Esophagus muscularis mucosa (tissue), 4 donors: ENCODE data around the gene DNHD1. TPM values are rescaled to one million over a fixed set of nuclear protein-coding genes. Genes with fewer than 3 reads are reported as not detected.

ENCODE experiments used
- DNase-seq: peaks from one replicate; pipeline ENCODE4 v3.0.0-alpha.2; 2017; ENCODE audit errors: extremely low spot score
- H3K27ac ChIP-seq, 4 donors: fragments of 200-600 bp; sonication (generic); replicated peaks in 1 of 4; 1 replicate in 3 of 4; 2 replicates in 1 of 4; pipeline ENCODE4 v1.5.1; 2016 to 2019; ENCODE audit warnings: mild to moderate bottlenecking in 1 of 4
- H3K27me3 ChIP-seq, 4 donors: fragments of 200-600 bp; sonication (generic); one replicate each; pipeline versions ENCODE4 v1.5.1 to v1.6.0; 2016 to 2019
- H3K36me3 ChIP-seq, 4 donors: fragments of 200-600 bp; sonication (generic); one replicate each; pipeline ENCODE4 v1.5.1; 2016 to 2019
- H3K4me1 ChIP-seq, 4 donors: fragments of 200-600 bp; sonication (generic); one replicate each; pipeline ENCODE4 v1.5.1; 2016 to 2019
- H3K4me3 ChIP-seq, 4 donors: fragments of 200-600 bp; sonication (generic); 1 replicate in 2 of 4; 2 replicates in 2 of 4; pipeline ENCODE4 v1.5.1; 2016 to 2019; ENCODE audit warnings: mild to moderate bottlenecking in 4 of 4, moderate library complexity in 1 of 4
- H3K9me3 ChIP-seq, 4 donors: fragments of 200-600 bp; sonication (generic); 1 replicate in 3 of 4; 2 replicates in 1 of 4; pipeline ENCODE4 v1.5.1; 2016 to 2019
- EP300 ChIP-seq: sonication (generic); formaldehyde crosslinking; IDR thresholded peaks from one replicate; pipeline ENCODE4 v1.6.1; 2017; ENCODE audit warnings: antibody characterized with exemption
- POLR2A ChIP-seq: fragments of 450-650 bp; IDR thresholded peaks from one replicate; pipeline ENCODE4 v1.6.1; 2017; ENCODE audit warnings: antibody characterized with exemption, moderate library complexity, mild to moderate bottlenecking, low read depth
- POLR2AphosphoS5 ChIP-seq, 2 donors: sonication (generic); formaldehyde crosslinking; IDR thresholded peaks; one replicate each; pipeline ENCODE4 v1.6.1; 2017; ENCODE audit warnings: antibody characterized with exemption in 2 of 2
- WGBS: methylation state at CpG from one replicate; pipeline ENCODE4 v1.1.5; 2018; 5-methylcytosine and 5-hydroxymethylcytosine counted together
- intact Hi-C: fragments of 100-400 bp; cut with DNase I; formaldehyde crosslinking; loops from one replicate; pipeline ENCODE4 v1.15.1; 2023
- total RNA-seq, 4 donors: library from RNA; depleted of rRNA; stranded (reverse); fragments of >200 nt; gene quantifications; one replicate each; pipeline versions ENCODE4 v1.1.0 to v1.2.1, GENCODE V29; 2016
- TF ChIP-seq, protein P1 (sequence below), 3 experiments: fragments of 200-600 bp in 2 of 3; fragments of 450-650 bp in 1 of 3; sonication (generic) in 2 of 3; IDR thresholded peaks; one replicate each; pipeline ENCODE4 v1.5.1; 2017 to 2019; ENCODE audit warnings: antibody characterized with exemption in 3 of 3, mild to moderate bottlenecking in 2 of 3, moderate library complexity in 1 of 3

The DNHD1 gene
- total RNA-seq, 4 donors from 2014 or later, result 6.1 to 14.5 (median 7.0) TPM

DNA sequence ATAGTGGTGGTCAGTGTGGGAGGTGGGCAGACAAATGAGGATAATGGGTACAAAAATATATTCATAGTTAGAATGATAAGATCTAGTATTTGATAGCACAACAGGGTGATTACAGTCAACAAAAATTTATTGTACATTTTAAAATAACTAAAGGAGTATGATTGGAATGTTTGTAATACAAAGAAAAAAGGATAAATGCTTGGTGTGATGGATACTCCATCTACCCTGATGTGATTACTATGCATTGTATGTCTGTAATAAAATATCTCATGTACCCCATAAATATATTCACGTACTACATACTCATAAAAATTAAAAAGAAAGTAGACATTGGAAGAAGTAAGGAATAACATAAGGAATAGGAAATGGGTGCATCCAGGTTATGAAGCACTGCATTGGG is 90.9 kb downstream of the DNHD1 start:
- Histone ChIP-seq H3K27ac (no peak overlapping the region), H3K27me3 (no peaks in the 10 kb centered on the region), H3K36me3 (peaks cover 0 to 40% (median 7%) of the 10 kb centered on the region in 4 donors), H3K4me3 (no peak overlapping the region), H3K4me1 (peaks cover 8 to 13% (median 11%) of the 10 kb centered on the region in 4 donors), H3K9me3 (peaks cover 0 to 16% (median 0%) of the 10 kb centered on the region in 4 donors)
- 100% methylated on average over 1 of the region's 1 CpG for WGBS
- intact Hi-C loops, result no loop called here
- TF ChIP-seq EP300 (no peak), POLR2A (no peak), POLR2AphosphoS5 (IDR thresholded peaks at IDR 0.05) (no peak)
- TF ChIP-seq, protein P1, sequence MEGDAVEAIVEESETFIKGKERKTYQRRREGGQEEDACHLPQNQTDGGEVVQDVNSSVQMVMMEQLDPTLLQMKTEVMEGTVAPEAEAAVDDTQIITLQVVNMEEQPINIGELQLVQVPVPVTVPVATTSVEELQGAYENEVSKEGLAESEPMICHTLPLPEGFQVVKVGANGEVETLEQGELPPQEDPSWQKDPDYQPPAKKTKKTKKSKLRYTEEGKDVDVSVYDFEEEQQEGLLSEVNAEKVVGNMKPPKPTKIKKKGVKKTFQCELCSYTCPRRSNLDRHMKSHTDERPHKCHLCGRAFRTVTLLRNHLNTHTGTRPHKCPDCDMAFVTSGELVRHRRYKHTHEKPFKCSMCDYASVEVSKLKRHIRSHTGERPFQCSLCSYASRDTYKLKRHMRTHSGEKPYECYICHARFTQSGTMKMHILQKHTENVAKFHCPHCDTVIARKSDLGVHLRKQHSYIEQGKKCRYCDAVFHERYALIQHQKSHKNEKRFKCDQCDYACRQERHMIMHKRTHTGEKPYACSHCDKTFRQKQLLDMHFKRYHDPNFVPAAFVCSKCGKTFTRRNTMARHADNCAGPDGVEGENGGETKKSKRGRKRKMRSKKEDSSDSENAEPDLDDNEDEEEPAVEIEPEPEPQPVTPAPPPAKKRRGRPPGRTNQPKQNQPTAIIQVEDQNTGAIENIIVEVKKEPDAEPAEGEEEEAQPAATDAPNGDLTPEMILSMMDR (IDR thresholded peaks at IDR 0.05), result no peak
- no peak for DNase-seq

DNA sequence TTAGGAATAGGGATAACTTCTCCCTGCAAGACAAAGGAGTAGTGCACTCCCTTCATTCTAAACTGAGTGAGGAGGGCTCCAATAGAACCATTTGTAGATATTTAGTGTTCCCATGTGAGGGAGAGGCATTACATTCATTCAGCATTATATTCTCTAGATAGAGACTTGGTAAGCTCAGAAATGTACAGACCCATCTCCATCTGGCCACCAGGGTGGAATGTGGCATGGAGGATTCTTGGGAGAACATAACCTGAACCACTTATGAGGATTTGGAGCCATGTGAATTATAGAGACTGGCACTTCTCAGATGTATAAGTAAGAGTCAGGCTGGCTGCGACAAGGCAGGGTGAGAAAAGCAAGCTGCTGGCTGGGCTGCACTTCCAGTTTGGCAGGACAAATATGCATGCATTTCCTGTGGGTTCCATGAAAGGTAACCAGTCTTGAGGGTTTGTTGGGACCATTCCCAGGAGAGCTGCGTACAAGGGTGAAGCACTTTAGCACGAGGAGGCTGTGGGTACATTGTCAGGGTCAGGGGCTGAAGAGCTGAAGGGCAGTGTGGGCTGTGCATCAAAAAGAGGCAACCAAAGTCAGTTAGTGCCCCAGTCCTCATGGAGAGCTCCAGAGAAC is 97.2 kb downstream of the DNHD1 start:
- peak; percentile 60 for DNase-seq
- TF ChIP-seq, protein P1 (IDR thresholded peaks at IDR 0.05), result peak in 1 of 3 experiments; percentile 4
- TF ChIP-seq POLR2A, result no peak
- no peaks in the 10 kb centered on the region for H3K27me3 ChIP-seq
- no peak overlapping the region for H3K4me3 ChIP-seq
- peak overlapping the region in 3 of 4 donors; percentile 36 to 82 (median 67) for H3K27ac ChIP-seq
- peaks cover 26 to 50% (median 40%) of the 10 kb centered on the region in 4 donors for H3K4me1 ChIP-seq
- H3K36me3 ChIP-seq, result peaks cover under 1 to 53% (median 21%) of the 10 kb centered on the region in 4 donors
- no peaks in the 10 kb centered on the region for H3K9me3 ChIP-seq
- intact Hi-C loops, result no loop called here
- 96% methylated on average over 3 of the region's 3 CpGs for WGBS

DNA sequence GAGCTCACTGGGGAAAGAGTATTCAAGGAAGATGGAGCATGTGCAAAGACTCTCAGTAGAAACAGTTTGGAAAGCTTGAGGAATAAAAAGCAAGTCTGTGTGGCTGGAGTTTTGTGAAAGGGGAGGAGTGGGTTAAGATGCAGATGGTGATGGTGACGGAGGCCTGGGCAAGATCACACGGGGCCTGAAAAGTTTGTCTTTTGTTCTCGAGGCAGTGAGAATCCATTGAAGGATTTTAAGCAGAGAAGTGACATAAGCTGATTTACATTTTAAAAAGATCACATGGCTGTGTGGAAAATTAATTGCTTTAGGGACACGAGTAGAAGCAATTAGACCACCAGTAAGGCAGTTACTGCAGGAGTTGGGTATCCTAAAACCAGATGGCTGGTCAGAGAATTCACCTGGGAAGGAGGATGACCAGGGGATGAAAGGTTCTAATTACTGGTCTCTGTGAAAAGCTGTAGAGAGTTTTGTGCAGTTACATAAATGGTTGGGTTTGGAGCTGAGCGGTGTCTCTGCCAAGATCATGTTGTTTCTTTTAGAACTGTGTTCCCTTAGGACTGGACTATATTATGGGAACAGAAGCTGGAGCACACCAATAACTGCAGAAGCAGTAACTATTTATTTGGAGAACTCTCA is 99.3 kb downstream of the DNHD1 start:
- TF ChIP-seq POLR2AphosphoS5 (IDR thresholded peaks at IDR 0.05), result peak in 1 of 2 donors; percentile 29
- no peak for TF ChIP-seq POLR2A
- Histone ChIP-seq H3K9me3 (no peaks in the 10 kb centered on the region), H3K27me3 (no peaks in the 10 kb centered on the region), H3K36me3 (peaks cover 22 to 67% (median 42%) of the 10 kb centered on the region in 4 donors), H3K27ac (peak overlapping the region; percentile 59 to 82 (median 68)), H3K4me3 (peak overlapping the region in 1 of 4 donors; percentile 0), H3K4me1 (peaks cover 41 to 63% (median 60%) of the 10 kb centered on the region in 4 donors)
- 20% methylated on average over 5 of the region's 5 CpGs for WGBS
- intact Hi-C loops, result no loop called here
- DNase-seq, result peak; percentile 62

DNA sequence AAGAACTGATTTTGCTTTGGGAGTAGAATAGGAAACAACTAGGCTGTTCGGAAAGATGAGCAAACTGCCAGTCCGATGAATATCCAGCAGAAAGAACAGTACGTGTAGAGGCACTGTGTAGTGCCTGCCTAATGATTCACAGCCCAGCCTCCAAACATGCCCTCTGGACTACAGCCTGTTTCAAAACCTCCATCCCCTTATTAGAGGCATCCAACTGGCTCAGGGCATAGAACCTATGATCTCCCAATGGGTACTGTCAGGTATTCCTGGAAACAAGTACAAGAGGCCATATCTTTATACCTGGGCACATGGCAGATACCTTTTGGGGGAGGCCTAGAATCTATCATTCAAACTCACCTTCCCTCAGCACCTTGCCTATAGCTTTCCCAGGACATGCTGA is 101.5 kb downstream of the DNHD1 start:
- TF ChIP-seq, protein P1 (IDR thresholded peaks at IDR 0.05), result no peak
- no peak for TF ChIP-seq POLR2AphosphoS5 (IDR thresholded peaks at IDR 0.05)
- TF ChIP-seq POLR2A, result no peak
- TF ChIP-seq EP300, result no peak
- H3K9me3 ChIP-seq, result no peaks in the 10 kb centered on the region
- peaks cover 22 to 59% (median 37%) of the 10 kb centered on the region in 4 donors for H3K36me3 ChIP-seq
- intact Hi-C loops, result no loop called here
- WGBS, result 98% methylated on average over 3 of the region's 3 CpGs
- H3K27me3 ChIP-seq, result no peaks in the 10 kb centered on the region
- H3K4me3 ChIP-seq, result no peak overlapping the region
- peaks cover 57 to 78% (median 71%) of the 10 kb centered on the region in 4 donors for H3K4me1 ChIP-seq
- H3K27ac ChIP-seq, result peak overlapping the region in 2 of 4 donors; percentile 67 to 82
- DNase-seq, result peak; percentile 60

DNA sequence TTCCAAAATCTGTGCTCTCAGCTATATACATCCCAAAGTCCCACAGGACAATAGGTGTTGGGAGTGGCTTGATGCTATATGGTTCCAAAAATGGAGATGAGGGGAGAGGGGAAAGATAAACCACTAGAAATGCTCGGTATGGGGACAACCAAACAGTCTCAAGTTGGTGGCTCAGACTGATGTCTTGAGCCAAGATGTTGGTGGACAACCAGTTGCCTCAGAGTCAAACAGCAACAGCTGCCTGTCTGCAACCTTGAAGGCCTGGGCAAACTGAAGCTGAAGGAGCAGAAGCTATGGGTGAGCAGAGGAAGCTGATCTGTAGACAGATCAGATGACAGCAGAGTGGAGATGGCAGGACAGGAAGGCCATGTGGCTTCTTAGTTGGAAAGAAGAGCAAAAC is 102.4 kb downstream of the DNHD1 start:
- no peak for TF ChIP-seq POLR2A
- no peak for TF ChIP-seq EP300
- TF ChIP-seq POLR2AphosphoS5 (IDR thresholded peaks at IDR 0.05), result no peak
- TF ChIP-seq, protein P1 (IDR thresholded peaks at IDR 0.05), result no peak
- WGBS, result 88% methylated on average over 1 of the region's 1 CpG
- intact Hi-C loops, result no loop called here
- Histone ChIP-seq H3K27ac (peak overlapping the region in 2 of 4 donors; percentile 67 to 82), H3K9me3 (no peaks in the 10 kb centered on the region), H3K4me1 (peaks cover 57 to 78% (median 68%) of the 10 kb centered on the region in 4 donors), H3K27me3 (no peaks in the 10 kb centered on the region), H3K4me3 (no peak overlapping the region), H3K36me3 (peaks cover 22 to 53% (median 37%) of the 10 kb centered on the region in 4 donors)
- peak; percentile 12 for DNase-seq
